H1 (cell line): Measurements from ENCODE around the gene DUOX1. TPM values are rescaled to one million over a fixed set of nuclear protein-coding genes. Genes with fewer than 3 reads are reported as not detected.

Experiments
- CTCF ChIA-PET: fragments of 300-600 bp; sonication (Branson Sonifier 250); formaldehyde crosslinking; loops from one replicate; lab custom pipeline; 2021; ENCODE audit not compliant: partially characterized antibody; lab: Charles Lee
- POLR2A ChIA-PET: fragments of 300-600 bp; sonication (Branson Sonifier 250); formaldehyde crosslinking; loops from one replicate; lab custom pipeline; 2021; ENCODE audit warnings: inconsistent platforms; ENCODE audit not compliant: partially characterized antibody; lab: Charles Lee
- DNase-seq, 2 experiments: peaks; one replicate each; pipeline versions ENCODE4 v3.0.0 to v3.0.0-alpha.2; 2010 to 2022; ENCODE audit warnings: low spot score in 2 of 2, low read depth in 1 of 2, mixed read lengths in 1 of 2
- FAIRE-seq: peaks from 2 replicates; lab custom pipeline; 2011; peaks lifted over from hg19 to GRCh38; lab: Jason Lieb, UNC
- H2AFZ ChIP-seq: 2 replicates; pipeline ENCODE4 v1.8.1; 2012; ENCODE audit warnings: low read length, inconsistent platforms
- H2AK5ac ChIP-seq: 2 replicates; pipeline ENCODE4 v1.6.1; 2013; ENCODE audit warnings: low read depth, low read length
- H2BK120ac ChIP-seq: replicated peaks from 2 replicates; pipeline ENCODE3; 2013; ENCODE audit warnings: low read depth, low read length, inconsistent platforms
- H2BK12ac ChIP-seq: 2 replicates; pipeline ENCODE4 v1.6.1; 2013; ENCODE audit warnings: low read depth, low read length
- H2BK15ac ChIP-seq: 2 replicates; pipeline ENCODE4 v1.6.1; 2013; ENCODE audit warnings: low read length
- H2BK20ac ChIP-seq: 2 replicates; pipeline ENCODE4 v1.6.1; 2013; ENCODE audit warnings: low read length
- H2BK5ac ChIP-seq: 2 replicates; pipeline ENCODE4 v1.6.1; 2013; ENCODE audit warnings: low read depth, low read length
- H3K14ac ChIP-seq: 2 replicates; pipeline ENCODE4 v1.6.1; 2013; ENCODE audit warnings: inconsistent platforms; ENCODE audit not compliant: insufficient read length
- H3K18ac ChIP-seq: 2 replicates; pipeline ENCODE4 v1.6.1; 2013; ENCODE audit warnings: low read length; ENCODE audit errors: extremely low read depth
- H3K23ac ChIP-seq: 2 replicates; pipeline ENCODE4 v1.6.1; 2013; ENCODE audit warnings: inconsistent platforms; ENCODE audit not compliant: insufficient read length
- H3K23me2 ChIP-seq: 2 replicates; pipeline ENCODE4 v1.6.1; 2013; ENCODE audit warnings: low read depth, low read length
- H3K27ac ChIP-seq: 2 replicates; pipeline ENCODE4 v1.6.1; 2011; ENCODE audit warnings: low read depth, low read length, inconsistent platforms
- H3K27me3 ChIP-seq, 4 experiments: replicated peaks in 1 of 4; 1 replicate in 1 of 4; 2 replicates in 3 of 4; pipeline versions ENCODE4 v1.6.1 to v1.8.1; 2011 to 2013; ENCODE audit warnings: low read length in 3 of 4, mild to moderate bottlenecking in 3 of 4, inconsistent platforms in 2 of 4, mixed read lengths in 2 of 4, moderate library complexity in 1 of 4; ENCODE audit not compliant: control insufficient read depth in 3 of 4, insufficient read depth in 3 of 4; ENCODE audit errors: extremely low read depth in 1 of 4
- H3K36me3 ChIP-seq, 4 experiments: 2 replicates each; pipeline versions ENCODE4 v1.6.1 to v1.8.1; 2011 to 2013; ENCODE audit warnings: mild to moderate bottlenecking in 4 of 4, low read length in 3 of 4, moderate library complexity in 2 of 4, control low read depth in 1 of 4, inconsistent platforms in 1 of 4; ENCODE audit not compliant: insufficient read depth in 4 of 4, control insufficient read depth in 2 of 4
- H3K4ac ChIP-seq: replicated peaks from 2 replicates; pipeline ENCODE3; 2013; ENCODE audit warnings: low read length, low read depth, mixed read lengths, inconsistent platforms; ENCODE audit not compliant: insufficient read length
- H3K4me1 ChIP-seq, 4 experiments: replicated peaks in 1 of 4; 1 replicate in 1 of 4; 2 replicates in 3 of 4; pipeline versions ENCODE4 v1.6.1 to v1.8.1; 2011 to 2013; ENCODE audit warnings: low read length in 3 of 4, inconsistent platforms in 2 of 4, mixed read lengths in 1 of 4; ENCODE audit not compliant: insufficient read depth in 4 of 4, control insufficient read depth in 3 of 4
- H3K4me2 ChIP-seq, 2 experiments: 2 replicates each; pipeline versions ENCODE4 v1.6.1 to v1.8.1; 2011 to 2013; ENCODE audit warnings: low read depth in 2 of 2, low read length in 2 of 2, control low read depth in 1 of 2, inconsistent platforms in 1 of 2, mild to moderate bottlenecking in 1 of 2; ENCODE audit not compliant: insufficient read depth in 1 of 2
- H3K4me3 ChIP-seq, 4 experiments: fragments of 200-600, 300-600 bp in 1 of 4; sonication (generic), shearing (Covaris generic), sonication (Bioruptor Twin) in 1 of 4; 2 replicates each; pipeline versions ENCODE4 v1.5.1 to v1.8.1; 2011 to 2016; ENCODE audit warnings: low read length in 4 of 4, low read depth in 3 of 4, control low read depth in 2 of 4, inconsistent platforms in 2 of 4, mild to moderate bottlenecking in 2 of 4, mixed read lengths in 1 of 4, moderate library complexity in 1 of 4; ENCODE audit not compliant: insufficient read depth in 2 of 4; ENCODE audit errors: extremely low read depth in 1 of 4
- H3K56ac ChIP-seq: replicated peaks from 2 replicates; pipeline ENCODE3; 2013; ENCODE audit warnings: low read depth, mild to moderate bottlenecking, mixed read lengths, low read length, inconsistent platforms; ENCODE audit not compliant: insufficient read length
- H3K79me1 ChIP-seq: 2 replicates; pipeline ENCODE4 v1.6.1; 2013; ENCODE audit warnings: low read depth, low read length, control low read depth
- H3K79me2 ChIP-seq, 2 experiments: 2 replicates each; pipeline versions ENCODE4 v1.6.1 to v1.8.1; 2012 to 2013; ENCODE audit warnings: low read length in 2 of 2, mild to moderate bottlenecking in 2 of 2, inconsistent platforms in 1 of 2; ENCODE audit not compliant: insufficient read depth in 2 of 2, control insufficient read depth in 1 of 2
- H3K9ac ChIP-seq, 4 experiments: replicated peaks in 1 of 4; 1 replicate in 1 of 4; 2 replicates in 3 of 4; pipeline versions ENCODE4 v1.6.1 to v1.8.1; 2011 to 2013; ENCODE audit warnings: low read depth in 3 of 4, low read length in 3 of 4, control low read depth in 2 of 4, mild to moderate bottlenecking in 2 of 4, moderate library complexity in 2 of 4, inconsistent platforms in 1 of 4; ENCODE audit errors: extremely low read depth in 1 of 4
- H3K9me3 ChIP-seq, 2 experiments: 2 replicates each; pipeline versions ENCODE4 v1.6.1 to v1.8.1; 2012 to 2013; ENCODE audit warnings: mild to moderate bottlenecking in 2 of 2, moderate library complexity in 2 of 2, control low read depth in 1 of 2, inconsistent platforms in 1 of 2, low read depth in 1 of 2, low read length in 1 of 2, mixed read lengths in 1 of 2; ENCODE audit not compliant: insufficient read depth in 2 of 2
- H4K20me1 ChIP-seq, 2 experiments: replicated peaks in 1 of 2; 2 replicates each; pipeline versions ENCODE3 to v1.8.1; 2011 to 2013; ENCODE audit warnings: inconsistent platforms in 2 of 2, low read length in 2 of 2, mild to moderate bottlenecking in 1 of 2; ENCODE audit not compliant: insufficient read depth in 2 of 2, control insufficient read depth in 1 of 2
- H4K5ac ChIP-seq: 2 replicates; pipeline ENCODE4 v1.6.1; 2013; ENCODE audit warnings: low read length, low read depth, mixed read lengths, inconsistent platforms; ENCODE audit not compliant: insufficient read length
- H4K8ac ChIP-seq: 2 replicates; pipeline ENCODE4 v1.8.0; 2013; ENCODE audit warnings: mild to moderate bottlenecking, moderate library complexity, low read length, inconsistent platforms; ENCODE audit not compliant: insufficient read depth; ENCODE audit errors: extremely low read depth
- H4K91ac ChIP-seq: replicated peaks from 2 replicates; pipeline ENCODE3; 2013; ENCODE audit warnings: low read length, mixed read lengths, inconsistent platforms; ENCODE audit not compliant: insufficient read length
- CBX8 ChIP-seq: fragments of 300-800, 300-1000 bp; sonication (generic); IDR thresholded peaks from 2 replicates; pipeline ENCODE4 v1.7.1; 2016; ENCODE audit warnings: low read depth, low read length, borderline replicate concordance
- EP300 ChIP-seq, 2 experiments: IDR thresholded peaks; 1 replicate in 1 of 2; 2 replicates in 1 of 2; pipeline ENCODE4 v1.6.1; 2011 to 2012; ENCODE audit warnings: low read depth in 2 of 2, low read length in 2 of 2, mild to moderate bottlenecking in 2 of 2, borderline replicate concordance in 1 of 2, inconsistent platforms in 1 of 2, moderate library complexity in 1 of 2
- GABPA ChIP-seq: IDR thresholded peaks from 2 replicates; pipeline ENCODE4 v1.6.1; 2011; ENCODE audit warnings: mild to moderate bottlenecking, low read length, moderate library complexity, borderline replicate concordance; ENCODE audit not compliant: insufficient read depth
- JUND ChIP-seq: IDR thresholded peaks from 2 replicates; pipeline ENCODE4 v1.6.1; 2011; ENCODE audit warnings: mild to moderate bottlenecking, improper control_type of control experiment, low read length
- KDM1A ChIP-seq: fragments of 200-600, 300-600 bp; sonication (generic); IDR thresholded peaks from 2 replicates; pipeline ENCODE4 v1.7.1; 2016; ENCODE audit warnings: mild to moderate bottlenecking, low read length, borderline replicate concordance
- WGBS, 2 experiments: shearing (Covaris generic) in 1 of 2; methylation state at CpG; one replicate each; pipeline versions ENCODE4 v1.1.6 to v1.1.7; 2013 to 2015; ENCODE audit warnings: low lambda C conversion rate in 2 of 2, mixed read lengths in 2 of 2, inconsistent platforms in 1 of 2, low coverage in 1 of 2, missing lambda C conversion rate in 1 of 2; ENCODE audit not compliant: insufficient replicate concordance in 2 of 2, insufficient coverage in 1 of 2, insufficient read length in 1 of 2; ENCODE audit errors: extremely low coverage in 1 of 2, missing lambda C conversion rate in 1 of 2; 5-methylcytosine and 5-hydroxymethylcytosine counted together
- polyA plus RNA-seq, 7 experiments: library from polyadenylated mRNA; depleted of rRNA in 3 of 7; stranded (reverse) in 5 of 7; unstranded in 2 of 7; fragments of >200 nt in 5 of 7; fragments of 200-250 nt in 2 of 7; gene quantifications; 1 replicate in 5 of 7; 2 replicates in 1 of 7; 4 replicates in 1 of 7; pipeline versions ENCODE4 v1.2.1 to v1.2.3, GENCODE V29; 2011 to 2013; ENCODE audit warnings: missing spikeins in 2 of 7, mixed read lengths in 2 of 7
- total RNA-seq: library from RNA; stranded (reverse); fragmentation: NEBNext Ultra II Directional; extraction: Animal tissue kit (Norgen Biotek cat#: 25700); gene quantifications from 2 replicates; pipeline ENCODE4 v1.2.1, GENCODE V29; 2021

DUOX1 gene
- total and polyA plus RNA-seq, 2 of the 8 experiments (the other 6 are each of a cell fraction or from before 2014, with no cell fraction given): 0.84 to 1.4 TPM

GRCh38 chr15:45174069-45174468 is 44.3 kb downstream of the DUOX1 start:
- CTCF ChIA-PET: interaction anchor here (1.2 to 41.8 kb wide), 2 partner anchors 11 to 20 kb away, joined by 3 to 1117 read pairs; partner anchors contain the start of gene SHF
- H4K8ac ChIP-seq: no peak overlapping the region
- H3K27ac ChIP-seq: no peak overlapping the region
- peaks cover 0 to 10% (median 7%) of the 10 kb centered on the region in 4 experiments; a peak in 4 of 7 replicates for H3K4me1 ChIP-seq
- TF ChIP-seq EP300 (IDR thresholded peaks at IDR 0.05; ENCODE audit: borderline replicate concordance in 1 of 2, low read depth in 2 of 2, low read length in 2 of 2) (no peak), JUND (no peak), GABPA (no peak), KDM1A (no peak), CBX8 (no peak)
- H2BK120ac ChIP-seq: no peak overlapping the region
- no peaks in the 10 kb centered on the region for H3K27me3 ChIP-seq
- H3K79me1 ChIP-seq: peaks cover 4% of the 10 kb centered on the region
- no peak overlapping the region for H2AFZ ChIP-seq
- no peak overlapping the region for H3K18ac ChIP-seq
- no peak overlapping the region; the same call in 1 of the 2 replicates for H2BK5ac ChIP-seq
- H2AK5ac ChIP-seq: no peak overlapping the region
- FAIRE-seq (no peak), DNase-seq (no peak)
- no peak overlapping the region for H3K4me2 ChIP-seq
- no peak overlapping the region for H2BK15ac ChIP-seq
- no peak overlapping the region for H4K91ac ChIP-seq
- H3K79me2 ChIP-seq: no peaks in the 10 kb centered on the region; a peak in 1 of 4 replicates
- no peak overlapping the region for H3K4ac ChIP-seq
- H2BK12ac ChIP-seq: no peak overlapping the region
- peaks cover 4 to 6% of the 10 kb centered on the region in 2 experiments for H4K20me1 ChIP-seq
- H3K9me3 ChIP-seq: no peaks in the 10 kb centered on the region
- WGBS, 2 experiments: 91% methylated on average over 6 of the region's 6 CpGs; no CpG with 5 or more reads in 1 of the 2 experiments
- no peak overlapping the region for H3K9ac ChIP-seq
- peaks cover 0 to 5% (median 0%) of the 10 kb centered on the region in 4 experiments; a peak in 3 of 8 replicates for H3K36me3 ChIP-seq
- H2BK20ac ChIP-seq: no peak overlapping the region
- no peak overlapping the region for H4K5ac ChIP-seq
- H3K4me3 ChIP-seq: no peak overlapping the region
- H3K23ac ChIP-seq: no peak overlapping the region
- no peaks in the 10 kb centered on the region for H3K23me2 ChIP-seq
- POLR2A ChIA-PET: no interaction called here
- H3K56ac ChIP-seq: no peak overlapping the region
- H3K14ac ChIP-seq: no peak overlapping the region
